Caco-2 (cell line): ENCODE measurements around the gene ERC2. TPM values are rescaled to one million over a fixed set of nuclear protein-coding genes. Genes with fewer than 3 reads are reported as not detected.

ENCODE experiments used
- BruUV-seq: library from RNA; stranded (reverse); fragments of 400-500 nt; replicated peaks from 2 replicates; lab custom pipeline; 2021; lab: Mats Ljungman, UMichigan
- CTCF ChIA-PET: fragments of 300-600 bp; sonication (Branson Sonifier 250); formaldehyde crosslinking; loops from one replicate; lab custom pipeline; 2022; ENCODE audit warnings: antibody characterized with exemption; lab: Charles Lee
- POLR2A ChIA-PET: fragments of 300-600 bp; sonication (Branson Sonifier 250); formaldehyde crosslinking; loops from one replicate; lab custom pipeline; 2022; ENCODE audit warnings: antibody characterized with exemption; lab: Charles Lee
- DNase-seq, 2 experiments: peaks; one replicate each; pipeline versions ENCODE4 v3.0.0 to v3.0.0-alpha.2; 2020 to 2022
- H3K27me3 ChIP-seq: replicated peaks from 2 replicates; pipeline ENCODE4 v1.6.0; 2011; ENCODE audit warnings: low read length; ENCODE audit not compliant: control insufficient read depth, insufficient read depth
- H3K36me3 ChIP-seq: 2 replicates; pipeline ENCODE4 v1.5.1; 2011; ENCODE audit warnings: low read length; ENCODE audit not compliant: control insufficient read depth, insufficient read depth
- H3K4me1 ChIP-seq: fragments of 250-450 bp; sonication (Bioruptor Pico); 2 replicates; pipeline ENCODE4 v1.5.1; 2020; ENCODE audit warnings: mild to moderate bottlenecking
- H3K4me3 ChIP-seq: 2 replicates; pipeline ENCODE4 v1.5.1; 2011; ENCODE audit warnings: low read depth, mild to moderate bottlenecking, control low read depth, low read length
- H3K9me3 ChIP-seq: fragments of 250-450 bp; sonication (Bioruptor Pico); 2 replicates; pipeline ENCODE4 v1.5.1; 2020; ENCODE audit warnings: mild to moderate bottlenecking, moderate library complexity
- H3K27ac Mint-ChIP-seq: one replicate; pipeline ENCODE4 v1.8.0; 2022; ENCODE audit warnings: mixed read lengths; ENCODE audit not compliant: unreplicated experiment
- H3K27me3 Mint-ChIP-seq: one replicate; pipeline ENCODE4 v1.8.0; 2022; ENCODE audit warnings: mixed read lengths; ENCODE audit not compliant: insufficient read depth, unreplicated experiment
- H3K36me3 Mint-ChIP-seq: one replicate; pipeline ENCODE4 v1.8.0; 2022; ENCODE audit warnings: mild to moderate bottlenecking, mixed read lengths; ENCODE audit not compliant: insufficient read depth, unreplicated experiment
- H3K4me1 Mint-ChIP-seq: one replicate; pipeline ENCODE4 v1.8.0; 2022; ENCODE audit warnings: low read depth, mixed read lengths; ENCODE audit not compliant: unreplicated experiment
- H3K4me3 Mint-ChIP-seq: one replicate; pipeline ENCODE4 v1.8.0; 2022; ENCODE audit warnings: mild to moderate bottlenecking, moderate library complexity, mixed read lengths; ENCODE audit not compliant: unreplicated experiment
- H3K9me3 Mint-ChIP-seq: one replicate; pipeline ENCODE4 v1.8.0; 2022; ENCODE audit warnings: mixed read lengths; ENCODE audit not compliant: unreplicated experiment
- CTCF ChIP-seq, 2 experiments: fragments of 200-600 bp in 1 of 2; IDR thresholded peaks; 1 replicate in 1 of 2; 2 replicates in 1 of 2; pipeline versions ENCODE4 v1.5.1 to v1.8.0; 2011 to 2022; ENCODE audit warnings: antibody characterized with exemption in 1 of 2, control low read depth in 1 of 2, inconsistent platforms in 1 of 2, low read depth in 1 of 2, low read length in 1 of 2, mild to moderate bottlenecking in 1 of 2, moderate library complexity in 1 of 2; ENCODE audit not compliant: insufficient read depth in 1 of 2, severe bottlenecking in 1 of 2, unreplicated experiment in 1 of 2
- intact Hi-C: fragments of 100-400 bp; cut with micrococcal nuclease; formaldehyde crosslinking; loops from one replicate; pipeline ENCODE4 v1.10.0; 2022; ENCODE audit not compliant: unreplicated experiment
- total RNA-seq: library from RNA; stranded (reverse); gene quantifications from 2 replicates; pipeline ENCODE4 v1.2.3, GENCODE V29; 2022

Gene ERC2
- total RNA-seq, 1 experiment from 2014 or later: 0.54 TPM

GRCh38 chr3:55595420-55595819, 872.8 kb downstream of the ERC2 start:
- no peaks in the 10 kb centered on the region for H3K36me3 Mint-ChIP-seq
- intact Hi-C loops: no loop called here
- H3K4me3 Mint-ChIP-seq: no peak overlapping the region
- Histone ChIP-seq H3K9me3 (no peaks in the 10 kb centered on the region), H3K27me3 (no peaks in the 10 kb centered on the region), H3K4me1 (no peaks in the 10 kb centered on the region), H3K4me3 (no peak overlapping the region), H3K36me3 (no peaks in the 10 kb centered on the region)
- DNase-seq: no peak
- peaks cover 3% of the 10 kb centered on the region for H3K27me3 Mint-ChIP-seq
- no TSS peak for BruUV-seq
- no peaks in the 10 kb centered on the region for H3K9me3 Mint-ChIP-seq
- ChIA-PET CTCF (no interaction called here), POLR2A (no interaction called here)
- no peak overlapping the region for H3K27ac Mint-ChIP-seq
- H3K4me1 Mint-ChIP-seq: peaks cover 5% of the 10 kb centered on the region
- TF ChIP-seq CTCF (IDR thresholded peaks at IDR 0.05; ENCODE audit: insufficient read depth in 1 of 2, low read depth in 1 of 2, low read length in 1 of 2, severe bottlenecking in 1 of 2, unreplicated experiment in 1 of 2): no peak

GRCh38 chr3:55592572-55592971, 875.7 kb downstream of the ERC2 start:
- Mint-ChIP-seq H3K27me3 (peaks cover 5% of the 10 kb centered on the region), H3K9me3 (no peaks in the 10 kb centered on the region), H3K4me3 (no peak overlapping the region), H3K4me1 (peaks cover 5% of the 10 kb centered on the region), H3K36me3 (no peaks in the 10 kb centered on the region), H3K27ac (no peak overlapping the region)
- BruUV-seq: no TSS peak
- no peak for TF ChIP-seq CTCF (IDR thresholded peaks at IDR 0.05; ENCODE audit: insufficient read depth in 1 of 2, low read depth in 1 of 2, low read length in 1 of 2, severe bottlenecking in 1 of 2, unreplicated experiment in 1 of 2)
- POLR2A ChIA-PET: no interaction called here
- CTCF ChIA-PET: no interaction called here
- no peak for DNase-seq
- no peaks in the 10 kb centered on the region for H3K4me1 ChIP-seq
- no peaks in the 10 kb centered on the region for H3K9me3 ChIP-seq
- no peak overlapping the region for H3K4me3 ChIP-seq
- H3K27me3 ChIP-seq: no peaks in the 10 kb centered on the region
- intact Hi-C loops: no loop called here
- H3K36me3 ChIP-seq: no peaks in the 10 kb centered on the region

GRCh38 chr3:55591888-55592287, 876.4 kb downstream of the ERC2 start:
- no peak overlapping the region for H3K4me3 ChIP-seq
- no peak for DNase-seq
- Mint-ChIP-seq H3K4me1 (peaks cover 5% of the 10 kb centered on the region), H3K36me3 (no peaks in the 10 kb centered on the region), H3K4me3 (no peak overlapping the region), H3K9me3 (no peaks in the 10 kb centered on the region), H3K27ac (no peak overlapping the region), H3K27me3 (peaks cover 5% of the 10 kb centered on the region)
- H3K9me3 ChIP-seq: no peaks in the 10 kb centered on the region
- BruUV-seq: no TSS peak
- no peaks in the 10 kb centered on the region for H3K36me3 ChIP-seq
- no peaks in the 10 kb centered on the region for H3K27me3 ChIP-seq
- intact Hi-C loops: no loop called here
- ChIA-PET CTCF (no interaction called here), POLR2A (no interaction called here)
- no peak for TF ChIP-seq CTCF (IDR thresholded peaks at IDR 0.05; ENCODE audit: insufficient read depth in 1 of 2, low read depth in 1 of 2, low read length in 1 of 2, severe bottlenecking in 1 of 2, unreplicated experiment in 1 of 2)
- H3K4me1 ChIP-seq: no peaks in the 10 kb centered on the region
